ENCODE data around the gene BAZ2B. TPM values are rescaled to one million over a fixed set of nuclear protein-coding genes. Genes with fewer than 3 reads are reported as not detected.

BAZ2B gene
- total RNA-seq, 1 donor from 2014 or later = 45.0 TPM

DNA sequence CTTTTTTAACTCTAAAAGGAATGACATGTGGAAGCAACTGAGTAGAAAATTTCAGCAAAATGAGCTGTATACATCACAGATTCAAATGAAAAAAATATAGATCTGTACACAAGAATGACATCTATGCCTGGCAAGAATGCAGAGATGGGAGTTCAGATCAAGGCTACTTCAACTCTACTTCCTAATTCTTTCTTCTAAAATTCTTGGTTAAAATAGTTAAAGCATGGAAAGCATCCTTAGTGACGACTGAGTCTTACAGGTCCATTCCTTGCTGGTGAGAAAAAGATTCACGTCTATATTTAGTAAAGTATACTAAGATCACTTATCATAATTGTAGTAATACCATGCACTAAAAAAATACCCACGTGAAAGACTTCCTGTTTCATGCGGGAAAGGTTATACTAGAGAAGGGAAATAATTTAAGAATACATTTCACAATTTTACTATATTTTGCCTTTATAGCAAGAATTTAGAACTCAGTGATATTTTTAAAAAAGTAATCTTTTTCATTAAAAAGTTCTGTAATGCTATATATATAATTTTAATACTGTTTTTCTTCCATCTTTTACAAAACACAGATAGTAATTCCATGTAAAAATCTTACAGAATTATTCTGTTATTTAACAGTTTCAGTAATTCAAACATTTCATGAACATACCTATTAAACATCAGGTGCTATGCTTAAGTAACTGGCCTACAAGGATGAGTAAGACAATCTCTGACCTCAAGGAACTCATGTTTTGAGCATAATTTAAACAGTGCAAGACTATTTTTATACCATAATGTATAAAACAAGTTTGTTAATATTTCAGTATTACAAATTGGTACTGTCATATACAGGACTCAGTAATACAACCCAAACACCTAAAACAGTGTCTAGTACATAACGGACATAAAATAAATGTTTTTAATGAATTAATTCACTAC, 159.6 kb downstream of the BAZ2B start:
- Histone ChIP-seq H3K36me3 (ENCODE audit: control insufficient read depth, insufficient read depth, low read length) (no peaks in the 10 kb centered on the region), H3K4me3 (ENCODE audit: low read depth, low read length) (no peak overlapping the region), H3K27me3 (ENCODE audit: control insufficient read depth, insufficient read depth, low read length) (no peaks in the 10 kb centered on the region)
- DNase-seq (ENCODE audit: low read depth) = no peak
- TF ChIP-seq, protein P1, sequence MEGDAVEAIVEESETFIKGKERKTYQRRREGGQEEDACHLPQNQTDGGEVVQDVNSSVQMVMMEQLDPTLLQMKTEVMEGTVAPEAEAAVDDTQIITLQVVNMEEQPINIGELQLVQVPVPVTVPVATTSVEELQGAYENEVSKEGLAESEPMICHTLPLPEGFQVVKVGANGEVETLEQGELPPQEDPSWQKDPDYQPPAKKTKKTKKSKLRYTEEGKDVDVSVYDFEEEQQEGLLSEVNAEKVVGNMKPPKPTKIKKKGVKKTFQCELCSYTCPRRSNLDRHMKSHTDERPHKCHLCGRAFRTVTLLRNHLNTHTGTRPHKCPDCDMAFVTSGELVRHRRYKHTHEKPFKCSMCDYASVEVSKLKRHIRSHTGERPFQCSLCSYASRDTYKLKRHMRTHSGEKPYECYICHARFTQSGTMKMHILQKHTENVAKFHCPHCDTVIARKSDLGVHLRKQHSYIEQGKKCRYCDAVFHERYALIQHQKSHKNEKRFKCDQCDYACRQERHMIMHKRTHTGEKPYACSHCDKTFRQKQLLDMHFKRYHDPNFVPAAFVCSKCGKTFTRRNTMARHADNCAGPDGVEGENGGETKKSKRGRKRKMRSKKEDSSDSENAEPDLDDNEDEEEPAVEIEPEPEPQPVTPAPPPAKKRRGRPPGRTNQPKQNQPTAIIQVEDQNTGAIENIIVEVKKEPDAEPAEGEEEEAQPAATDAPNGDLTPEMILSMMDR (IDR thresholded peaks at IDR 0.05; ENCODE audit: insufficient read depth, low read length, poor library complexity, severe bottlenecking) = no peak

DNA sequence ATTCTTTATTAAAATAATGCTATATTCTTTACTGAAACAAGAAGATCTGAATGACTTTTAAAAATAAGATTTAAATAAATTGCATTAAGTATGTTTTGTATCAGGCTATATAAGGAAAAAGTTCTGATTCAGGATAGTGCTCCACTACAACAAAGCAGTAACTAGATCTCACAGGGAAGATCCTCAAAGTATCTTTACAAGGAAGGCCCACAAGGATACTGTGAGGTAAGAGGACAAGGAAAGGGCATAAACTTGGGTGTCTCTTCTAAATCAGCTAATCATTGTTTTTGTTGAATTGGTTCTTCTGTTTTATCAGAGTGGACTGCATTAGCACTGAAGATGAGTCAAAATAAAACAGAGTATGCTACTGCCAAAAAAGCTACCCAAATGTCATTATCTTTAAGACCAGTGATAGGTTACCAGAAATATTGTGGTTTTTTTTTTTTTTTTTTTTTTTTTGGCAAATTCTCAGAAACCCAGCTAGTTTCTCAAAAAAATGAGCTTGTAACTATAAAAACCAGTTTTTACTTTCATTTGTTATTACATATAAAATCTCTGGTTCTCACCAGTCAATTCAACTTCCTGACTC, 160.9 kb downstream of the BAZ2B start:
- Histone ChIP-seq H3K27me3 (ENCODE audit: control insufficient read depth, insufficient read depth, low read length) (no peaks in the 10 kb centered on the region), H3K36me3 (ENCODE audit: control insufficient read depth, insufficient read depth, low read length) (no peaks in the 10 kb centered on the region), H3K4me3 (ENCODE audit: low read depth, low read length) (no peak overlapping the region)
- no peak for DNase-seq (ENCODE audit: low read depth)
- TF ChIP-seq, protein P1 (IDR thresholded peaks at IDR 0.05; ENCODE audit: insufficient read depth, low read length, poor library complexity, severe bottlenecking) = no peak

DNA sequence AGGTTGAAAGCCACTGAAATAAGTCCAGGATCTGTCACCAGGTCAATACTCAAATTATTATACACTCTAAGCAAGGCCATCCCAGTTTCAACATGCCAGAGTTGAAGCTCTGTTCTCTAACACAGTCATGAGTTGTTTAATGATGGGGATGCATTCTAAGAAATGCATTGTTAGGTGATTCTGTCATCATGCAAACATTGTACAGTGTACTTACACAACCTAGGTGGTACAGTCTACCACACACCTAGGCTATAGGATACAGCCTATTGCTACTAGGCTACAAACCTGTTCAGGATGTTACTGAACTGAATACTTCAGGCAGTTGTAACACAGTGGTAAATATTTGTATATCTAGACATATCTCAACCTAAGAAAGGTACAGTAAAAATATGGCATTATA, 162.2 kb downstream of the BAZ2B start:
- Histone ChIP-seq H3K4me3 (ENCODE audit: low read depth, low read length) (no peak overlapping the region), H3K36me3 (ENCODE audit: control insufficient read depth, insufficient read depth, low read length) (no peaks in the 10 kb centered on the region), H3K27me3 (ENCODE audit: control insufficient read depth, insufficient read depth, low read length) (no peaks in the 10 kb centered on the region)
- TF ChIP-seq, protein P1 (IDR thresholded peaks at IDR 0.05; ENCODE audit: insufficient read depth, low read length, poor library complexity, severe bottlenecking) = no peak
- DNase-seq (ENCODE audit: low read depth) = no peak

DNA sequence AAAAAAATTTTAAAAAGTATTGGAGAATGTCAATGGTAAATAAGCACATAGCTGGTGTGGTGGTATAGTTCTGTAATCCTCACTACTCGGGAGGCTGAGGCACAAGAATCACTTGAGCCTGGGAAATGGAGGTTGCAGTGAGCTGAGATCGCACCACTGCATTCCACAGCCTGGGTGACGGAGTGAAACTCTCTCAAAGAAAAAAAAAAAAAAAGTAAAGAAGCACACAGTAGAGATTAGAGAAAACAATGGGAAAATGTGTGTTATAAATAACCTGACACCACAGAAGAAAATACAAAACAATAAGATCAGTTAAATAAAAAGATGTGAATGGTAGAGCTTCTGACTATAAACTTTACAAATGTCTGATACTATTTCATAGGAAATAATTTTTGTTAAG, 166.2 kb downstream of the BAZ2B start:
- Histone ChIP-seq H3K4me3 (ENCODE audit: low read depth, low read length) (no peak overlapping the region), H3K27me3 (ENCODE audit: control insufficient read depth, insufficient read depth, low read length) (no peaks in the 10 kb centered on the region), H3K36me3 (ENCODE audit: control insufficient read depth, insufficient read depth, low read length) (no peaks in the 10 kb centered on the region)
- no peak for DNase-seq (ENCODE audit: low read depth)
- TF ChIP-seq, protein P1 (IDR thresholded peaks at IDR 0.05; ENCODE audit: insufficient read depth, low read length, poor library complexity, severe bottlenecking) = no peak

DNA sequence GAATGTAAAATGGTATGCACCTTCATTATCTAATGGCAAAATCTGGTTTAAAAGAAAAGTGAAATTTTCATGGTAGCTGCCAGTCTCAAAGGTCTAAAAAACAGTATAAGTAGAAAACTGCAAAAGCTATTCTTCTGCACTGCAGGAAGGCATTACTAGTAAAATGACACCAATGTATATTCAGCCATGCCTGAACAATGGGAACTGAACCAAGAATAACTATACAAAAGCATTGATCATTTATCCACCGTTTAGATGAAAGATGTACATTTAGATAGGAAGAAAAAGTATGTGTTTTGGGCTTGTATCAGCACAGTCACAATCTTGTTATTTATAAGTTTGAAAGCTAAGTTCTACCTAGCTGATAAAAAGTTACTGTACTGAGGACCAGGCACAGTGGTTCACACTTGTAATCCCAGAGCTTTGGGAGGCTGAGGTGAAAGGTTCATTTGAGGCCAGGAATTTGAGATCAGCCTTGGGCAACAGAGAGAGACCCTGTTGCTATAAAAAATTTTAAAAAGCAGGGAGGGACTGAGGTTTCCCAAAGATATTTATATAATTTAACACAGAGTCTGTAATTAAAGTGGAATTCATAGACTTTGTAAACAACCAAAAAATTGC, 166.7 kb downstream of the BAZ2B start:
- no peaks in the 10 kb centered on the region for H3K27me3 ChIP-seq (ENCODE audit: control insufficient read depth, insufficient read depth, low read length)
- H3K36me3 ChIP-seq (ENCODE audit: control insufficient read depth, insufficient read depth, low read length) = no peaks in the 10 kb centered on the region
- DNase-seq (ENCODE audit: low read depth) = no peak
- no peak overlapping the region for H3K4me3 ChIP-seq (ENCODE audit: low read depth, low read length)
- TF ChIP-seq, protein P1 (IDR thresholded peaks at IDR 0.05; ENCODE audit: insufficient read depth, low read length, poor library complexity, severe bottlenecking) = no peak

Data from kidney epithelial cell (primary cell).